ENCODE measurements around the gene RHBDF1.

GRCh38 chr16:74051-74746, 1.8 kb upstream of the RHBDF1 start:
- TF ChIP-seq, protein P1, sequence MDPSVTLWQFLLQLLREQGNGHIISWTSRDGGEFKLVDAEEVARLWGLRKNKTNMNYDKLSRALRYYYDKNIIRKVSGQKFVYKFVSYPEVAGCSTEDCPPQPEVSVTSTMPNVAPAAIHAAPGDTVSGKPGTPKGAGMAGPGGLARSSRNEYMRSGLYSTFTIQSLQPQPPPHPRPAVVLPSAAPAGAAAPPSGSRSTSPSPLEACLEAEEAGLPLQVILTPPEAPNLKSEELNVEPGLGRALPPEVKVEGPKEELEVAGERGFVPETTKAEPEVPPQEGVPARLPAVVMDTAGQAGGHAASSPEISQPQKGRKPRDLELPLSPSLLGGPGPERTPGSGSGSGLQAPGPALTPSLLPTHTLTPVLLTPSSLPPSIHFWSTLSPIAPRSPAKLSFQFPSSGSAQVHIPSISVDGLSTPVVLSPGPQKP (IDR thresholded peaks at IDR 0.05; ENCODE audit: low read depth, low read length) = no peak
- TF ChIP-seq, protein P2, sequence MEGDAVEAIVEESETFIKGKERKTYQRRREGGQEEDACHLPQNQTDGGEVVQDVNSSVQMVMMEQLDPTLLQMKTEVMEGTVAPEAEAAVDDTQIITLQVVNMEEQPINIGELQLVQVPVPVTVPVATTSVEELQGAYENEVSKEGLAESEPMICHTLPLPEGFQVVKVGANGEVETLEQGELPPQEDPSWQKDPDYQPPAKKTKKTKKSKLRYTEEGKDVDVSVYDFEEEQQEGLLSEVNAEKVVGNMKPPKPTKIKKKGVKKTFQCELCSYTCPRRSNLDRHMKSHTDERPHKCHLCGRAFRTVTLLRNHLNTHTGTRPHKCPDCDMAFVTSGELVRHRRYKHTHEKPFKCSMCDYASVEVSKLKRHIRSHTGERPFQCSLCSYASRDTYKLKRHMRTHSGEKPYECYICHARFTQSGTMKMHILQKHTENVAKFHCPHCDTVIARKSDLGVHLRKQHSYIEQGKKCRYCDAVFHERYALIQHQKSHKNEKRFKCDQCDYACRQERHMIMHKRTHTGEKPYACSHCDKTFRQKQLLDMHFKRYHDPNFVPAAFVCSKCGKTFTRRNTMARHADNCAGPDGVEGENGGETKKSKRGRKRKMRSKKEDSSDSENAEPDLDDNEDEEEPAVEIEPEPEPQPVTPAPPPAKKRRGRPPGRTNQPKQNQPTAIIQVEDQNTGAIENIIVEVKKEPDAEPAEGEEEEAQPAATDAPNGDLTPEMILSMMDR (IDR thresholded peaks at IDR 0.05) = no peak
